ENCODE measurements around the gene FAM135A. TPM values are rescaled to one million over a fixed set of nuclear protein-coding genes. Genes with fewer than 3 reads are reported as not detected.

The FAM135A gene
- total RNA-seq, 1 experiment from 2014 or later: 31.5 TPM

- DNase-seq (ENCODE audit: low read depth, low spot score): no peak
- Histone ChIP-seq H3K27me3 (ENCODE audit: control insufficient read depth, insufficient read depth, low read length) (no peaks in the 10 kb centered on the region), H3K9me3 (ENCODE audit: control insufficient read depth, insufficient read depth, low read depth, low read length) (no peaks in the 10 kb centered on the region), H3K27ac (ENCODE audit: low read length) (no peak overlapping the region), H3K4me1 (ENCODE audit: control insufficient read depth, insufficient read depth, low read length) (no peaks in the 10 kb centered on the region), H3K36me3 (ENCODE audit: control insufficient read depth, insufficient read depth, low read length) (no peaks in the 10 kb centered on the region), H3K4me3 (ENCODE audit: low read depth in 2 of 2, low read length in 2 of 2) (no peak overlapping the region)
- ATAC-seq: no peak
- ChIA-PET POLR2A (no interaction called here), CTCF (interaction anchor here (1.3 kb wide), 1 partner anchor 139 kb away, joined by 5 read pairs; no protein-coding TSS in a partner anchor)
- no TSS peak for BruUV-seq (replicated peaks)
- TF ChIP-seq CTCF (IDR thresholded peaks at IDR 0.05) (no peak), POLR2AphosphoS5 (IDR thresholded peaks at IDR 0.05; ENCODE audit: low read depth, low read length) (no peak), SIN3A (IDR thresholded peaks at IDR 0.05; ENCODE audit: borderline replicate concordance, insufficient read depth, low read depth, low read length) (no peak), TCF7L2 (IDR thresholded peaks at IDR 0.05; ENCODE audit: low read depth, low read length) (no peak)
- TF ChIP-seq, protein P1, sequence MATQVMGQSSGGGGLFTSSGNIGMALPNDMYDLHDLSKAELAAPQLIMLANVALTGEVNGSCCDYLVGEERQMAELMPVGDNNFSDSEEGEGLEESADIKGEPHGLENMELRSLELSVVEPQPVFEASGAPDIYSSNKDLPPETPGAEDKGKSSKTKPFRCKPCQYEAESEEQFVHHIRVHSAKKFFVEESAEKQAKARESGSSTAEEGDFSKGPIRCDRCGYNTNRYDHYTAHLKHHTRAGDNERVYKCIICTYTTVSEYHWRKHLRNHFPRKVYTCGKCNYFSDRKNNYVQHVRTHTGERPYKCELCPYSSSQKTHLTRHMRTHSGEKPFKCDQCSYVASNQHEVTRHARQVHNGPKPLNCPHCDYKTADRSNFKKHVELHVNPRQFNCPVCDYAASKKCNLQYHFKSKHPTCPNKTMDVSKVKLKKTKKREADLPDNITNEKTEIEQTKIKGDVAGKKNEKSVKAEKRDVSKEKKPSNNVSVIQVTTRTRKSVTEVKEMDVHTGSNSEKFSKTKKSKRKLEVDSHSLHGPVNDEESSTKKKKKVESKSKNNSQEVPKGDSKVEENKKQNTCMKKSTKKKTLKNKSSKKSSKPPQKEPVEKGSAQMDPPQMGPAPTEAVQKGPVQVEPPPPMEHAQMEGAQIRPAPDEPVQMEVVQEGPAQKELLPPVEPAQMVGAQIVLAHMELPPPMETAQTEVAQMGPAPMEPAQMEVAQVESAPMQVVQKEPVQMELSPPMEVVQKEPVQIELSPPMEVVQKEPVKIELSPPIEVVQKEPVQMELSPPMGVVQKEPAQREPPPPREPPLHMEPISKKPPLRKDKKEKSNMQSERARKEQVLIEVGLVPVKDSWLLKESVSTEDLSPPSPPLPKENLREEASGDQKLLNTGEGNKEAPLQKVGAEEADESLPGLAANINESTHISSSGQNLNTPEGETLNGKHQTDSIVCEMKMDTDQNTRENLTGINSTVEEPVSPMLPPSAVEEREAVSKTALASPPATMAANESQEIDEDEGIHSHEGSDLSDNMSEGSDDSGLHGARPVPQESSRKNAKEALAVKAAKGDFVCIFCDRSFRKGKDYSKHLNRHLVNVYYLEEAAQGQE (IDR thresholded peaks at IDR 0.05; ENCODE audit: insufficient read depth in 1 of 2, low read depth in 2 of 2, low read length in 1 of 2): no peak
- in situ Hi-C loops (cut with HindIII; ENCODE audit: low pct_unique_long_range_greater_than_20kb, low sequenced_read_pairs): no loop called here
- intact Hi-C loops (cut with micrococcal nuclease; ENCODE audit: unreplicated experiment): loop anchor here (1.0 to 5.0 kb wide), 2 partner anchors 139 to 464 kb away; no protein-coding TSS in a partner anchor
Measured at GRCh38 chr6:70547905-70548304, 134.6 kb downstream of the FAM135A start.

DNA sequence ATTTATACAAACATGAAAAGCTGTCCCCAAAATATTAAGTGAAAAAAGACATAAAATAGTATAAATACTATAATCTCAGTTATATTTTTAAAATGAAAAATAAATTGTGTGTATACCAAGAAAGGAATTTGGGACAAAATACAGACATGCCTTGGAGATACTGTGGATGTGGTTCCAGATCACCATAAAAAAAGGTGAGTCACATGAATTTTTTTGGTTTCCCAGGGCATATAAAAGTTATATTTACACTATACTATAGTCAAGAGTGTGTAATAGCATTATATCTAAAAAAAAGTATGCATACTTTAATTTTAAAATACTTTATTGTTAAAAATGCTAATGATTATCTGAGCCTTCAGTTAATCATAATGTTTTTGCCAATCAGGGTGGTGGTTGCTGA, 136.0 kb downstream of the FAM135A start:
- in situ Hi-C loops (cut with HindIII; ENCODE audit: low pct_unique_long_range_greater_than_20kb, low sequenced_read_pairs): no loop called here
- no TSS peak for BruUV-seq (replicated peaks)
- ChIA-PET CTCF (no interaction called here), POLR2A (no interaction called here)
- Histone ChIP-seq H3K4me3 (ENCODE audit: low read depth in 2 of 2, low read length in 2 of 2) (no peak overlapping the region), H3K27ac (ENCODE audit: low read length) (no peak overlapping the region), H3K27me3 (ENCODE audit: control insufficient read depth, insufficient read depth, low read length) (no peaks in the 10 kb centered on the region), H3K4me1 (ENCODE audit: control insufficient read depth, insufficient read depth, low read length) (no peaks in the 10 kb centered on the region), H3K9me3 (ENCODE audit: control insufficient read depth, insufficient read depth, low read depth, low read length) (no peaks in the 10 kb centered on the region), H3K36me3 (ENCODE audit: control insufficient read depth, insufficient read depth, low read length) (no peaks in the 10 kb centered on the region)
- DNase-seq (ENCODE audit: low read depth, low spot score) (no peak), ATAC-seq (no peak)
- TF ChIP-seq SIN3A (IDR thresholded peaks at IDR 0.05; ENCODE audit: borderline replicate concordance, insufficient read depth, low read depth, low read length) (no peak), TCF7L2 (IDR thresholded peaks at IDR 0.05; ENCODE audit: low read depth, low read length) (no peak), CTCF (IDR thresholded peaks at IDR 0.05) (no peak), POLR2AphosphoS5 (IDR thresholded peaks at IDR 0.05; ENCODE audit: low read depth, low read length) (no peak)
- TF ChIP-seq, protein P1 (IDR thresholded peaks at IDR 0.05; ENCODE audit: insufficient read depth in 1 of 2, low read depth in 2 of 2, low read length in 1 of 2): no peak
- intact Hi-C loops (cut with micrococcal nuclease; ENCODE audit: unreplicated experiment): loop anchor here (5.0 kb wide), 1 partner anchor 463 kb away; no protein-coding TSS in a partner anchor

Measured in Panc1 (cell line).